Stimulated activated CD8-positive, alpha-beta memory T cell treated with anti-CD3 and anti-CD28 coated beads, Interleukin-15, amount 100 ng/mL, for 1 hour (primary cell): ENCODE measurements around the gene ERMARD.

Experiments used
- DNase-seq: peaks from one replicate; pipeline ENCODE4 v3.0.0-alpha.2; 2020; ENCODE audit warnings: low read depth

ERMARD gene

DNA sequence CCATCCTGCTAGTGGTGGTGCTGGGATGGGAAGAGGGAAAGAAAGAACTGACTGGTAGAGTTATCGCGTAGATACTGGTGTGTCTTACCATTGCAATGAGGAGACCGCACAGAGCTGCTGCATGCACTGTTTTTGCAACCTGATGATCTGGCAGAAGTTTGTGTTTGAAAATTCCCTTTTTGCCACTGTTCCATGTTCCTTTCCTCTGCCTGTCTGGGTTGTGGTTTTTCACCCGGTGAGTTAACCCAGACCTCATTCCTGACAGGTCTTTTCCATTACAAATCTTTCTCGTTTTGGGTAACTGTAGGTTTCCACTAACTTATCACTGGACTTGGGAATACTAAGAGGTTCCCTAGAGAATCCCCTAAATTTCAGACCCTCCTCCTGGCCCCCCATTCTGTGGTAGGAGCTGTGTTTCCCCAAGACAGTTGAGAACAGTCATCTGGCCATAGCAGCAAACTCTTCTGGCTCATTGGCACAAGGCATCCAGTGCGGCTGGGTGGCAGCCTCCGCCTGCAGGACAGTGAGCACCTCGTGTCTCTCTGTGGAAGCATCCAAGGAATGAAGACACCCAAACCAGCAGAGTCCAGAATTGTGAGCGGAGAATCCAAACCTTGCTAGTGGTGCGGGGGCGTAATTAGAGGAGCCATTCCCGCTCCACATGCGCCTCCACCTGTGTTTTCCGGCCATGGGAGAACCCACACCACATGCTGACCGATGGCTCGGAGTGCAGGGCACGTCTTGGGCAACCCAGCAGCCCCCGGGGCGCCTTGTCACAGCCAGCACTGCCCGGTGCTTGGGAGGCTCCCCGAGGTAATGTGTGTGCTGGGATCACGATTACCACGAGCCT lies 32.8 kb downstream of the ERMARD start:
- no peak for DNase-seq

DNA sequence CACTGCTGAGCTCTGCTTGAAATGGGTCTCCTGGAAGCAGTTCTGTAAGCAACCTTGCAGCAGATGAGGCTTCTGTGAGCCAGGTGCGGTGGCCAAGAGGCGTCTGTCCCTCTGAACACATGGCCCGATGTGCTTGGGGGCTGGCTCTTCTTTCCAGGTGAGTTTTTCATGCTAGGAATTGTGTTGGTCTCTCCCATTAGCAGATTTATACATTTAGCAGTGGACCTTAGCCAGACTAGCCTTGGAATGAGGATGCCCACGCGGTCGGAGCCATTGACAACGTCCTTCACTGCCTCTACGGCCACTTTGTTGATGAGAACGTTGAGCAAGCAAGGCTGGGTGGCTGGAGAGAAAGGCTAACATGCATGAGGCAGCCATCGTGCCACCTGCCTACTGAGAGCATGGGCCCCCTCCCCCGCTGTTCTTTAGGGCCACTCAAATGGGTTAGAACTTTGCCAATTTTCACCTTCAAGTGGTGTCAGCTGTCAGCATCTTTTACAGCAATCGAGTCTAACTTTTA lies 33.5 kb downstream of the ERMARD start:
- no peak for DNase-seq

DNA sequence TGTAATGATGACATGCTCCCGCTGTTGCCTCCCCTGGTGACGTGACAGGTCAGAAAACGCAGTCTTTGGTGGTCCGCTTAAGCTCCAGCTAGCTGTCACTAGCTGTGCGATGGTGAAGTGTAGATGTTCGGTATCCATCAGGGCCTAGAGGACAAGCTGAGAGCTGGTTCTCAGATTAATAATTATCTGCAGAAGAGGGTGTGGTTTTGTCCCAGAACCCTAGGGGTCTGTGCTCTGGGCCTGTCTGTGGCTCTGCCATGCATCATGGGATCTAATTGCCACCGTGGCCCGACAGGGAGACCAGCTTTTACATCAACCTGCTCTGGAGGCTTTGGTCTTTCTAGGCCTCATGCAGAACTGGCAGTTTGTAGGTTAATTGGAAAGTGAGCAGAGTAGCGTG lies 34.1 kb downstream of the ERMARD start:
- no peak for DNase-seq

DNA sequence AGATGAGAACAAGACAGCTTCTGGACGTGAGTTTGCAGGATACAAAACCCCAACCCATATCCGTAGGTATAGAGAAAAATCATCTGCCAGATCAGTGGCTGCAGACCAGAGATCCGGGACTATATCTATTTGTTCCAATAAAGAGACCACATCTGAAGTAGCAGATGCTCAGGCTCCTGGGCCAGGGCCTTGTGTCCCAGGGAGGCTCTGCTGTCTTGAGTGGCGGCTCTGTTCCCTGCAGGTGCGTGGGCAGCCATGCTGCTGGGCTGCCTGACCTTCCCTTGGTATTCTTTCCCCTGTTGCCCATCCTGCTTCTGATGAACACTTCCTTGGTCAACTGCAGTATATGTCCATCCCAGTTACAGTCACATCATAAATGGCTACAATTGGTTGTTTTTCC lies 34.9 kb downstream of the ERMARD start:
- DNase-seq: no peak

DNA sequence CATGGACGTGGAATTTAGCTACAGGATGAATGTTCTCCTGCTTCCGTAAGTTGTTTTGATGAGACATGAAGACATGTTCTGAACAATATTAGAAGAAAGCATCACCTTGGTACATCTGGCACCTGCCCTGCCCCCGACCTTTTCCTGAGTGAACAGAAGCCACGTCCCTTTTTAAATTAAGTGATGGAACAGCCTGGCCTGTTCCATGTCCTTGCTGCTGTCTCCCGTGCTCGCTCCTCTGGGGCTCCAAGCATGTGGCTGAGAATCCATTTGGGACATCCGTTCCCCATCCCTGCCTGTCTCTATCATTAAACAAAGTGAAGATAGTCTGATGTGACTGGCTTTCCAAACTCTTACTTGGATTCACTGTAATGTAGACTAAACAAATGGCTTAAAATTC lies 36.4 kb downstream of the ERMARD start:
- DNase-seq: no peak

DNA sequence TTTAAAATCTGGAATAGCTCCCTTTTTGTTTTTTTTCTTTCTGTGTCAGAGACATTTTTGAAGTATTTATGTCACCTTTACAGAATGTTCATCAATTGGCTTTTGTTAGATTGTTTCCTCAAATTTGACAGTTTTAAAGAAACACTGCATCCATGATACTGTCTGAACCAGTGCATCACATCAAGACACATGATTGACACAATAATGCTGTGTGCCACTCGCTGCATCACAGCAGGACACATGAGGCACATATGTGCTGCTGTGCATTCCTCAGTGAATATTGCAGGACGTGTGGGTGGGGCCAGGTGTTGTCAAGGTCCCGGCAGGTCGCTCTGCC lies 37.4 kb downstream of the ERMARD start:
- no peak for DNase-seq

DNA sequence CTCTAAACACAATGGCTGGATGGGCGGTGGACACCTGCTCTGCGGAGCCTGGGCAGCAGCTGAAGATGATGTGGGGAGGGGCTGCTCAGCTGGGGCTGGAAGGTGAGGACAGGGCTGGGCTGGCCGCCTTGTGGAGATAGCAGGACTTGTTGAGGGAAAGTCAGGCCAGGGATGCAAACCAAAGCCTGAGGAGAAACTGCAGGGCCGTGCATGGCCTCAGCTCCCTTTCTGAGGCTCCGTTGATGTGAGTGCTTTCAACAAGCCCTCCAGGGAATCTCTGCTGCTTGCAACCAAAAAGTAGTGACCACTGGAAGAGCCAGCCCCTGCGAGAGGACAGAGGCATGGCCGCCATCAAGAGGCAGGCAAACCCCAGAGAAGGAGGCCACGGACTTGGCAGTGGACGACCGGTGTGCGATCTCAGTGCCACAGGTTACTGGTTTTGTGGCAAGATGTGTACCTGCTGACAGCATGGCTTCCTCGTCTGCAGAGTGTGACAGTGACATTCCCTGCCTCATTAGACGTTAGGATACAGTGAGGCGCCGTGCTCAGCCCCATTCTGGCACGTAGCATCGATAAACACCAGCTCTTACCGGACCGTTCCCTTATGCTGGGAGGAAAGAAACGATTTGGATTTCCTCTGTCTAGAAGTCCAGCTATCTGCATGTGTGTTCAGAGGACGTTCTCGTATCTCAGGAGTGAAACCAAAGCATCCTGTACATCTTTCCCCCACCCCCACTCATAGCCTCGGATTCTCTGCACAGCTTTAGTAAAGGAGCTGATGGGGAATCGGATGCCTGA lies 37.9 kb downstream of the ERMARD start:
- no peak for DNase-seq

DNA sequence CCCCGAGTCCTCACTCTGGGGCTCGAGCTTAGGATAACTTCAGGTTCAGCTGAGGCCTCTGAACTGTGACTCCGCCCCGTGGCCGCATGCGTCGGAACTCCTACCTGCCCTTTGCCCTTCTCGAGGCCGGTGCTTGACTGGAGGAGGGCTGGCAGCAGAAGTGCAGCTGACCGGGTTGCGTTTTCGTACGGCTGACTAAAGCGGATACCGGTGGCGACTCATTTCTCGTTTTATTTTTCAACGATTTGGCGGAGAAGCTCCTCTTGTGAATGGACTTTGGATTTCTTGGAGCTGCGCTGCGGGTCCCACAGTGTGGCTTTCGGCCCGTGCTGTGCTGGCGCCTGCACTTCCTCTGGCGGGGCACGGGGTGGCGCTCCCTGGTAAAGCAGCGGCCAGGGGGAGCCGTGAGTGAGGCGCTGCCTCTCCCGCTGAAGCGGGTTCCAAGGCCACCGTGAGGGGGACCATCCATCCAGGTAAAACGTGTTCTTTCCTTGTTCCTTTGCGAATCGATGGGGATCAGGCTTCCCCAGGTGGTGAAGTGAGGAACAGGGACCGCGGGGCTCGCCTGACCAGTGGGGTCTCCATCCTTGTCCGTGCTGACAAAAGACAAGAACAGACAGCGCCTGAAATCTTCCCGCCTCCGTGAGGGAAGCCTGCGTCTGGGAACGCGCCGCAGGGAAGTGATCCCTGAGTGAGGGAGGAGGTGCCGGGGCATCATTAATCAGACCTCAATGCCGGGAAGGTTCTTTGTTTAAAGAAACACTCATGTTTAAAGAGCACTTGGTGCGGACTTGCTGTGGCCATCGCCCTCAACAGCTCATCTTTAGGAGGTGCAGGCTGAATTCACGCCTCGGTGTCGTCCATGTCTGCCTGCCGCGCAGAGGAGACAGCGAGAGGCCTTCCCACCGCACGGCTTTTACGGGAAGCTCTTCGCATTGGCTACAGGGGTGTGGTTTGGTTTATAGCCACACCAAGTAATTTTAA lies 38.8 kb downstream of the ERMARD start:
- peak; percentile 57 for DNase-seq

DNA sequence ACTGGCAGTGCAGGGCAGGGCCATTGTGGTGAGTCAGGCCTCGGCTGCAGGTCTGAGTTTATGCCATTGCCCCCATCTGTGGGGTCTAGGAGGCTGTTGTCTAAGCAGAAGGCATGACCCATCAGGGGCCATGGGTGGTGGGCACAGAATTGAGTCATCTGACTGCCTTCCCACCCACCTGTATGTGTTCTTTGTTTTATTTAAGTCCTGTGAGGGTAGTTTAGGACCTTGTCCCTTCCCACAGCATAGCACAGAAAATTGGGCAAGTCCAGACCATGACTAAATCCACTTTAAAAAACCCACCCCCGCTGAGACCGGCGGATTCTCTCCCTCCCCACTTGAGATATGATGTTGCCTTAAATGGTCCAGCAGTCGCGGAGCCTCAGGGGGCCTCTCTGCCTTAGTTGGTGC lies 40.3 kb downstream of the ERMARD start:
- no peak for DNase-seq

DNA sequence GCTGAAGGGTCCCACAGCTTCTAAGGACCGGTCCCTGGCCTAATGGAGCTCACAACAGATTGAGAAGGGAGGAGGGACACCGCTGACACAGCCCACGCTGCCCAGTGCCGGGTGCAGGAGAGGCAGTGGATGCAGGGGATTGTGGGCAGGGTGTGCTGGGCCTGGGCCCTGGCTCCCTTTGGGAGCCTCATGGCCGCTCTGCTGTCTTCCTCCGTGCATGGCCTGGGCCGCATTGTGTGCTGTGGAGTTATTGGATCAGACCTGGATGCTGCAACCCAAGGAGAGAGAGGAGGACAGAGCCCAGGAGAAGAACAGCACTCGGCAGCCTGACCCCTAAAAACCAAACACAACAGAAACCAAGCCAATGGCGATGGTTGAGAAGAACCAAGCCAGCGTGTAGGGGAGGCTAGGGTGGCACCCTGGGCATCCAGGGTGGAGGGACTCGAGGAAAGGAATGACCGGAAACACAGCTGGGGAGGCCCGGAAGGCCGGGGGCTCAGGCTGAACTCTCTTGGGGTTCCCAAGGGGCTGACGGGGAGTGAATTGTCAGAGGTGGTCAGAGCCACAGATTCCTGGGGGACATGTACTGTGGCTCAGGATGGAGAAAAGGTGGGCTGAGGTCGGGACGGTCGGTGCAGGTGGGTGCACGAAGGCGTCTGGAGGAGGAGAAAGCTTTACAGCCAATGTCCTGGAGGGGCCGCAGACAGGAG lies 41.0 kb downstream of the ERMARD start:
- no peak for DNase-seq

DNA sequence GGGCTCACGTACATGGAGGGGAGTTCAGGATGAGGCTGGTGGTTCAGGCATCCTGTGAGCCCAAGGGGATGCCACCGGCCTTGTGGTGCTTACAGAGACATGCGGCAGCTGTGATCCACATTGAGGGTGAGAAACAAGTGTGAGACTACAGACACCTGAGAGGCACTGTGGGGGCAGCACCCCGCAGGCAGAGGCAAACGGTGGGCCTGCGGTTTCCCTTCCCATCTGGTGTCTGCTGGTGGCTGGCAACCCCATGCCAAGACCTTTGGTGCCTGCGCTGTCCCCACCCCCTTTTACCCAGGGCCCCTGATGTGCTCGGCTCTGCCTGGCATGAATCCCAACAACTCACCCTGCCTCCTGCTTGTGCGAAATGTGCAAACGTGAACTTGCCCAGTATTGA lies 42.0 kb downstream of the ERMARD start:
- DNase-seq: no peak

DNA sequence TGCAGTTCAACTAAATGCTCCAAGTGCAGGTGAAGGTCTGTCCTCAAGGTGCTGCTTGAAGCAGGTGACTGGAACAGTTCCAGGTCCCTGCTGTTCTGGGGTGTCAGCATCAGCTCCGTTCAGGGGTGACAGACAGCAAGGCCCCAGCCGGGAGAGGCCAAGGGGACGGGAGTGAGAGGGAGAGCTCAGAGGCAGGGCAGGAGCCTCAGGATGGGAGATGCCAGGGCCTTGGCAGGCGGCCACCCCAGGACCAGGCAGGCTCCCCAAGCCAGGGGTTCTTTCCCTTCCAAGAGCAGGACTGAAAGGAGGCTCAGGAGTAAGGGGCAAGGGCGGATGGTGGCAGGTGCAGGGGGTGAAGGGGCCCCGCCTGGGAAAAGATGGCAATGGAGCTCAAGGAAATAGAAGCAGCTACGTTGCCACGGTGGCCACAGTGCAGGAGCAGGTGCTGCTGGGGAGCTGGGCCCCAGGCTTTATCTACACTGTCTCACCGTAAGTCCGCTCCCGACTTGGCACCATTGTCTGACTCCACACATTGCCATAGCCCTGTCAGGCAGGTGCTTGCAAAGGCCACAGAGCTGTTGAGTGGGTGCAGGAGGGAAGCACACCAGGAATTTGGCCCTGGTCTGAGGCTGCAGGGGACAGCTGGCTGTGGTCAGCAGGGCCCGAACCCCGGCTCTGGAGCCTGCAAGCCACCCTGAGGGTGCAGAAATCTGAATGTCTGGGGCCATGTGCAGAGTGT lies 43.1 kb downstream of the ERMARD start:
- DNase-seq: no peak

DNA sequence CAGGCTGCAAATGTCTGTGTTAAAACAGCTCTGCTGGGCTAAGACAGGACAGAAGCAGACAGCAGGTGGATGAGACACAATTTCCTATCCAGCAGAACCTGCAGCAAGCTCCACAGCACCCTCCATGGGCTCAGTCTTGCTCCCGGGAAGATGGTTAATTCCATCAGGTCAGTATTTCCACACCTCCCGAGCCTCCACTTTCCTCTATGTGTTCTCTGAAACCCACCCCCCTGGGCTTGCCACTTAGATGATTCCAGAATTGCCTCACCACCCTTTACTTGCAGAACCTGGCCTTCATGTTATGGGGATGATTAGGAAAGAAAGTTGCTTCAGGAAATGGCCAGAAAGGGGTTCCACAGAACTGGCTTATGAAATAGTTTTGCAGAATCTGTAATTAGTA lies 43.8 kb downstream of the ERMARD start:
- no peak for DNase-seq

DNA sequence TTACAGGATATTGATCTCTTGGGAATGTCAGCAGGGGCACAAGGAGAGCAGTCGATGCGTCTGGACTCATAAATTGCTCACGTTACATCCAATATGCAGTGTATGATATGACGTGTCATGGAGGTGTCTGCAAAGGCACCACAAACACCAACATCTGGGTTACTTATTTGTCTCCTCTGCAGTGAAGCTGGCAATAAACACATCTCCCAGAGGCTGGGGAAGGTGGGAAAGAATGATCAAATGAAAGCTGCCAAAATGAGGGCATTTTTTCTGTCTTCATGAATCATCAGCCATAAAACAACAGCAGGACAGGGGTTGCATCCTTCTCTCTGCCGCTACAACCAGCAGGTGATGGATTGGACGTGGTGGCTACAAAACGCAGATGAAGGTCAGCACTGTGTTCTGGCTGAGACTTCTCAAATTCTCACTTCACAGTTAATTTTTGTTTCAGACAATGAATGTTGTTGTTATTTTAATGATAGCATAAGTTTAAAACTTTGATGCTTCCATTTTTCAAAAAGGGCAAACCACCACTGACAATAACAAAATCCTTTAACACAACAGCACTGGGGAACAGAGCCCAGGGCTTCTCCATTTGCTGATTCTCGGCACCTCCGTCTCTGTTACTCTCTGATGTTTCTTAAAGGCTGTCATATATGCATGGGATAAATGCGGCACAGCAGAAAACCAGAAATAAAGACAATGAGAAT lies 47.5 kb downstream of the ERMARD start:
- no peak for DNase-seq

DNA sequence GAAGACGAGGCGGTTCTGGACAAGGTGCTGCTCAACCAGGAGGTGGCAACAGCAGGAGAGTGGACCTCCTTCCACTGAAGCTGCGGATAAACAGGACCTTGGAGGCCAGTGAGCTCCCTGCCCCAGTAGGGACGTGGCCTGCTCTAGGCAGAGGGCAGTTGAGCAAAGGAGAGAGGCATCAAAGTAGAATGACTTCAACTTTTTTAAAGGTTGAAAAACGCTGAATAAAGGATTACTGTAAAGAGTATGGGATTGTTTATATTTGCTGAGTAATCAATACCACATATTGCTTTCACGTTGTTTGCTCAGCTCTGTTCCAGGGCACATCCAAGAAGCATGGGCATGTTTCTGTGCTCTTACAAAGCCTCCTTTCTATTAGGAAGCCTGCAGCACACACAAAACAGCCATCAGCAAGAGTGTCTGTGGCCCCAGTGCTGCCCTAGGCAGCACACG lies 48.1 kb downstream of the ERMARD start:
- DNase-seq: no peak

DNA sequence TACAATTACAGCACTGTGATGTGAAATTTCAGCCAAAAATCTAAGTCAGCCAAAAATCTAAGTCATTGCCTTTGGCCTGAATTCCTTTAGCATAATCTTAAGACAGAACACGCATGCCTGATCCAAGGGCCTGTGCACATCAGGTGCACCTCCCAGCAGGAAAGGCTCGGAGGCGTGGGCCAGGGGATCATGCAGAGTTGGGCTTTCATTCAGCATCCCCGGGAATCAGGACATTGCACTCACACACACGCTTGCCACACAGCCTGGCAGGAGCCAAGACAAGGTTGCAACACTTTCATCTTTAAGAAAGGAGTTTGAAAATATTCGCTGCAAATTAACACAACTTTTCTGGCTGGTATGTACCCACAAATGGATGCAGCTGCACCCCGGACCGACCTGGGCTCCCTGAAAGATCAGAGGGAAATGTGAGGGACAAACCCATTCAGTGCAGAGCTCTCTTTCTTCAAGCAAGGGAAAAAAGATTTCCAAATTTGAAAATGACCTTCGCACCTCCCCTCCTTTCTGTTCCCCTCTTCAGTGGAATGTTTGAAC lies 48.8 kb downstream of the ERMARD start:
- DNase-seq: no peak

DNA sequence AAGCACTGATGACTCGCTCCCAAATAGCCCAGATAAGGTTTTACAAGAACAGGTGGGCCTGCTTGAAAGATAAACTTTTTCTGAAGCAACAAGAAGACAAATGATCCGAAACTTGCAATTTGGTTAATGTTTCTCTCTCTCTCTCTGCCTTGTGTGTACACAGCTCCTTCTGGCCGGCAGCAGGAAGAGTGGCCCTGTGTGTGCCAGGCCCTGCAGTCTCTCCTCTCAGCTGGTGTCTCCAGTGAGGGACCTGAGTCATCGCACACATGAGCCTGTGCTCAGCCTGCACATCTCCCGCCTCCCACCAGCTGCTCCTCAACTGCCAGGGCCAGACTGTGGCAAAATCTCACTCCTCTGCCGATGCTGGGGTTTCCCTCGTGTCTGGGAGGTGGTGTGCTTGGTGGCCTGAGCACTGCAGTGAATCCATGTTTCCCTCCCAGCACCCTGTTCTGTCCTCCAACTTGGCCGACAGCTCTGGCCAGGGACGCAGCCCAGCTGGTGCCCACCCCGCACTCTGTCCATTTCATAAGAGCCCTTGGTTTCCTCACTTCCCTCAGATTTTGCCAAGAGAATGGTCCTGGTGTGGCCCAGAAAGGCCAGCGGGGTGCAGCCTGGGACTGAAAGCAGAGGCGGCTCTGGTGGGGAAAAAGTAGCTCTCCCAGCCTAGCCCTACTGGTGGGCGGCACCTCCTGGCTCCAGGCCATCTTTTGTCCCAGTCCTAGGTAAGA lies 49.4 kb downstream of the ERMARD start:
- no peak for DNase-seq

DNA sequence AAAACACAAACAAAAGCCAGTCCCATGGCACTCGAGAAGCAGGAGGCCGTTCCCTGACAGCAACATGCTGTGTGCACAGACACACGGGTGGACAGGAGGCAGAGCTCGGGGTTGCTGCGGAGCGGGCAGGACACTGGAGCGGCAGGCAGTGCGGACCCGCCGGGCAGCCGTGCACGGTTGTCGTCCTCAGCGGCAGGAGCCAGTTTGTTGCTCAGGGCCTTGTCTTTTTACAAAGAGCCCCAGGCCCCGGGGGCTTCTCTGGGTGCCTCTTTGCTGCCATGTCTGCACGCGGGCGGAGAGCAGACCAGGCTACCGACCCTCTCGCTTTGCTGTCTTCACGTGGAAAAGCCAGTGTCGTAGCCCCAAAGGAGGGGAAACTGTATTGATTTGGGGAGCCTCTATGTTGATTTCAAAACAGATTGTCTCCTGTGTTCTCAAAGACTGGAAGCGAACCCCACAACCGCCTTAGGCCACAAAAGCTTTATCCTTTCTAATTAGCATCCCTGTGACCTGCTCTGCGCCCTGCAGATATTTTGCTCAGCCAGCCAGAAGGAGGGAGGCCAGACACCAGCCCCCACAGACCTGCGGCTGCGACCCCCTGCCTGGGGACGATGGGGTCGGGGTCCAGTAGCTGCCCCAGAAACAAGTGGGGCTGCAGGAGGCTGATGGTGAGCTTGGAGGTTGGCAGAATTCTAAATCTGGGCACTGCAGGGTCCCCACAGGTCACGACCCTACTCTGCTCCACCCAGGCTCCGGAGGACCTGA lies 50.2 kb downstream of the ERMARD start:
- DNase-seq: no peak
